22Rv1 (cell line): ENCODE results near the gene STRA6.

Source experiments
- H3K27ac ChIP-seq: fragments of 450-650 bp; 2 replicates; pipeline ENCODE4 v1.5.1; 2017
- CTCF ChIP-seq: fragments of 450-650 bp; IDR thresholded peaks from 2 replicates; pipeline ENCODE4 v1.5.1; 2017; ENCODE audit warnings: mild to moderate bottlenecking
- ZFX ChIP-seq: fragments of 450-650 bp; IDR thresholded peaks from 2 replicates; pipeline ENCODE4 v1.6.1; 2017; ENCODE audit warnings: antibody characterized with exemption, borderline replicate concordance

STRA6 gene

DNA sequence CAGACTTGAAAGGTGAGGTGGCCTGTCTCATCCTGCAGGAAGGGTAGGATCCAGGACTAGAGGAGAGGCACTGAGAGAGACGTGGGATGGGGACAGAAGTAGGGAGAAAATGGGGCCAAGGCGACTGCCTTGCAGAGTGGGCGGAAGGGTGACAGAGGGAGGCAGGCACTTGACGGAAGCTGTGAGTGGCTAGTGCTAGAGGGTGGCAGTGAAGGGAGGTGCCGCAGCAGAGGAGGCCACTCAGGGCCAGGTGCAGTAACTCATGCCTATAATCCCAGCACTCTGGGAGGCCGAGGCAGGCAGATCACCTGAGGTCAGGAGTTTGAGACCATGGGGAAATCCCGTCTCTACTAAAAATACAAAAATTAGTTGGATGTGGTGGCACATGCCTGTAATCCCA, 40.8 kb upstream of the STRA6 start:
- TF ChIP-seq CTCF: no peak
- TF ChIP-seq ZFX: no peak
- H3K27ac ChIP-seq: no peak overlapping the region

DNA sequence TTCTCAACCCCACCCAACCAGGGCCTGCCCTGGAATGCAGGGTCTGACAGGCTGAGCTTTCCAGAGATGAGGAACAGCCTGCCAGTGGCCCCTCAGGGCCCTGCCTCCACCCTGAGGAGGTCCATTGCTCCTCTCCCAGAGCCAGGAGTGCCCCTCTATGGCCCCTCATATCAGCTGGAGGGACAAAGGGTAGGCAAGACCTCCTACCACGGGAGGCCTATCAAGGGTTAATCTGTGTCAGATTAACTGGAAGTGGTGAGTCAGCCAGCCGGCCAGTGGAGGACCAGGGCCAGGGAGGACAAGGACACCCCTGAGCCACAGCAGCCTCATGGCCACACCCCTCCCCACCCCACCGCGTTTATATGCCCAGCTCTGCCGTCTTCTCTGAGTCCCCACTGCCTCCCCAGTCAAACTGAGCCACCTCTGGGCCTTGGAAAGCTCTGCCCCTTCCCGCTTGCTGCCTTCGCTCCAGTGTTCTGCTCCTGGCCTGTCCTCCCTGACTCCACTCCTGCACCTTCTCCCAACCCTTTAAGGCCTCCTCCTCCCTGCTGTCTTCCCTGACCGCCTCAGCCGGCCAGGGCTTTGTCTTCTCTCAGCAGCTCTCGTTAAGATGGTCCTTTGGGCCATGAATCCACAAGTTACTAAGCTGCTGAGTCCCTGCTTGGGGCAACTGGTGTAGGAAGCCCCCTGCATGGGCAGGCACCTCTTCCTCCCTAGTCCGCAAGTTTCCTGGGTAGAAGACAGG, 40.0 kb upstream of the STRA6 start:
- no peak overlapping the region for H3K27ac ChIP-seq
- TF ChIP-seq CTCF (no peak), ZFX (no peak)

DNA sequence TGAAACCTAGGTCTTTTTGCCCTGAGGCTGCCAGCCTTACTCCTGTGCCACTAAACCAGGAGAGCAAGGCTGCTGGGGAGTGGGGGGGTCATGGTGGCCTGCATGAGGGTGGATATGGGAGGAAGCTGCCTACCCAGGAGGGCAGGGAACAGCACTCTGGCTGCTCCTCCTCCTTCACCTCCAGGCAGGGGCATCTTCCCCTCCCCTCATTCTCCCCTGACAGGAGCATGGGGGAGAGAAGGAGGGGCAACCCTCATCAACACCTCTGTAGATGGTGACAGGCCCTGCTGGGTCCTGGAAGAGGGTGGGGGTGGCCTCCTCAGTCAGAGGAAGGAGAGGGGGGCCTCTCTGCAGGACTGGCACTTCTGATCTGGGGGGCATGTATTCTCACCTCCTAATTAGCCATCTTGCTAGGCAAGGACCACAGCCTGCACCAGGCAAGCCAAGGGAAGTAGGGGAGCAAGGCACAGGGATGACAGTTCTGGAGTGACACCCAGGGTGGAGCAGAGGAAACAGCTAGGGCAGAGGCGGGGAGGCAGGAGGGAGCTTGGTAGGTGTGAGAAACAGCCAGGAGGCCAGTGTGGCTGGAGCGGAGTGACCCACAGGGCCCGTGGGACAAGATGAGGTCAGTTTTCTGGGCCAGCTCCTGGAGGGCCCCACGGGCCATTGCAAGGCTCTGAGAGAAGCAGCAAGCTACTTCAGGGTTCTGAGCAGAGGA, 38.5 kb upstream of the STRA6 start:
- H3K27ac ChIP-seq: peak overlapping the region; percentile 49; the same call in 1 of the 2 replicates
- TF ChIP-seq CTCF (no peak), ZFX (no peak)

- TF ChIP-seq ZFX (no peak), CTCF (peak; percentile 65)
- H3K27ac ChIP-seq: peak overlapping the region; percentile 49
Observed at GRCh38 chr15:74240002-74240568, 37.5 kb upstream of the STRA6 start.

DNA sequence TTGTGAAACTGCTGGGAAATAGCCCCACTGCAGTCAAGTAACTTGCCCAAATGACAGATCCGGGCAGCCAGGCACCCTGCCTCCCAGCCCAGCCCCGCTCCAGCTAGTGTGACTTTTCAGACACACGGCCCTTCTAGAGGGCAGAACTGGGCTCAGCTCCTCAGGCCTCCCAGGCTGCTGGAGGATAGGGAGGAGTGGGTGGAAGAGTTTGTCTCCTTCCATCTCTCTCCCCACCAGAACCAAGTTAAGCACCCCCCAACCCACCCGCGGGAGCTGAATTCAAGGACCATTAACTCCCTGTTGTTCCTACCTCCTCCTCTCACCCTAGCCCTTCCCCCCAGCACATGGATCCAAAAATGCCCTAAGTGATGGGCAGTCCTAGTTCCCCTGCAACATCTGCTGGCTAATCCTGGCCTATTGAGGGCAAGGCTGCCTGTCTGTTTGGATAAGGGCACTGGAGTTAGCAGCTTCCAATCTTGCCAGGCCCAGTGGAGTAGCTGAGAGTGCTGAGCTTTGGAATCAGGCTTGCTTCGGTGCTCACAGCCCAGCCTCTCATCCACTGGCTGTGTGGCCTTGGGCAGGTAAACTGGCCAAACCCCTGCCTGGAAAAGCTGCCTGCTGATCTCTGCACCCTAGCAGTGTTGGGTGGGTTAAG, 36.6 kb upstream of the STRA6 start:
- TF ChIP-seq CTCF (no peak), ZFX (no peak)
- H3K27ac ChIP-seq: peak overlapping the region; percentile 49

- TF ChIP-seq CTCF (no peak), ZFX (no peak)
- H3K27ac ChIP-seq: no peak within 1 kb of the TSS
Observed at GRCh38 chr15:74235962-74236361, 33.4 kb upstream of the STRA6 start, which contains the start of gene CCDC33. Gene CCDC33 (plus strand): TSS chr15:74236326. CDS start chr15:74236720, 394 bp downstream.

GRCh38 chr15:74234598-74234875, 31.9 kb upstream of the STRA6 start:
- no peak overlapping the region for H3K27ac ChIP-seq
- TF ChIP-seq ZFX (no peak), CTCF (no peak)
